ENCODE measurements around the gene CADM3. TPM values are rescaled to one million over a fixed set of nuclear protein-coding genes. Genes with fewer than 3 reads are reported as not detected.

Gene CADM3
- total and polyA plus RNA-seq, 2 experiments from 2014 or later = 2.0 to 4.4 TPM

- Mint-ChIP-seq H3K27ac (no peak overlapping the region), H3K36me3 (ENCODE audit: low read depth) (no peaks in the 10 kb centered on the region; the same call in 2 of the 3 replicates), H3K4me3 (no peak overlapping the region), H3K27me3 (ENCODE audit: insufficient read depth, low read depth, poor library complexity) (peaks cover 7% of the 10 kb centered on the region), H3K4me1 (peaks cover 21% of the 10 kb centered on the region), H3K9me3 (no peaks in the 10 kb centered on the region)
- Histone ChIP-seq H3K27me3 (ENCODE audit: insufficient read depth) (peaks cover 12% of the 10 kb centered on the region; the same call in 1 of the 2 replicates), H3K4me3 (no peak overlapping the region), H3K4me1 (ENCODE audit: insufficient read depth) (no peaks in the 10 kb centered on the region), H3K36me3 (ENCODE audit: insufficient read depth) (no peaks in the 10 kb centered on the region), H3K4me2 (no peak overlapping the region), H3F3A (replicated peaks; ENCODE audit: low read depth) (no peaks in the 10 kb centered on the region), H4K20me1 (replicated peaks; ENCODE audit: insufficient read depth) (no peaks in the 10 kb centered on the region; the same call in 1 of the 2 replicates), H2AFZ (no peak overlapping the region), H3K9me2 (ENCODE audit: insufficient read depth) (no peaks in the 10 kb centered on the region), H3K79me2 (replicated peaks; ENCODE audit: insufficient read depth) (no peaks in the 10 kb centered on the region), H3K27ac (ENCODE audit: low read depth) (no peak overlapping the region)
- ATAC-seq (no peak), DNase-seq (ENCODE audit: low spot score) (no peak)
- TF ChIP-seq ETS1 (IDR thresholded peaks at IDR 0.05) (no peak), ZNF331 (CRISPR knock-in tag; IDR thresholded peaks at IDR 0.05; ENCODE audit: low read depth) (no peak), CTCF (conservative IDR thresholded peaks at IDR 0.05; ENCODE audit: low read depth in 2 of 2) (no peak), JUNB (IDR thresholded peaks at IDR 0.05; ENCODE audit: unreplicated experiment) (no peak), ZNF462 (CRISPR knock-in tag; IDR thresholded peaks at IDR 0.05) (no peak), REST (IDR thresholded peaks at IDR 0.05; ENCODE audit: unreplicated experiment) (no peak), NANOG (IDR thresholded peaks at IDR 0.05; ENCODE audit: borderline replicate concordance) (no peak)
These were observed 3.4 kb upstream of the CADM3 start for GRCh38 chr1:159168043-159168442.
